Dedifferentiated amniotic fluid mesenchymal stem cell (primary cell): Measurements from ENCODE around the gene METTL17.
"Not testable (repeated sequence)": the region's sequence is repeated elsewhere in the genome, so short reads cannot be mapped to it uniquely, and the experiment has no call there.

ENCODE experiments used
- DNase-seq: peaks from one replicate; pipeline ENCODE4 v3.0.0-alpha.2; 2016; ENCODE audit errors: extremely low spot score

The METTL17 gene

DNA sequence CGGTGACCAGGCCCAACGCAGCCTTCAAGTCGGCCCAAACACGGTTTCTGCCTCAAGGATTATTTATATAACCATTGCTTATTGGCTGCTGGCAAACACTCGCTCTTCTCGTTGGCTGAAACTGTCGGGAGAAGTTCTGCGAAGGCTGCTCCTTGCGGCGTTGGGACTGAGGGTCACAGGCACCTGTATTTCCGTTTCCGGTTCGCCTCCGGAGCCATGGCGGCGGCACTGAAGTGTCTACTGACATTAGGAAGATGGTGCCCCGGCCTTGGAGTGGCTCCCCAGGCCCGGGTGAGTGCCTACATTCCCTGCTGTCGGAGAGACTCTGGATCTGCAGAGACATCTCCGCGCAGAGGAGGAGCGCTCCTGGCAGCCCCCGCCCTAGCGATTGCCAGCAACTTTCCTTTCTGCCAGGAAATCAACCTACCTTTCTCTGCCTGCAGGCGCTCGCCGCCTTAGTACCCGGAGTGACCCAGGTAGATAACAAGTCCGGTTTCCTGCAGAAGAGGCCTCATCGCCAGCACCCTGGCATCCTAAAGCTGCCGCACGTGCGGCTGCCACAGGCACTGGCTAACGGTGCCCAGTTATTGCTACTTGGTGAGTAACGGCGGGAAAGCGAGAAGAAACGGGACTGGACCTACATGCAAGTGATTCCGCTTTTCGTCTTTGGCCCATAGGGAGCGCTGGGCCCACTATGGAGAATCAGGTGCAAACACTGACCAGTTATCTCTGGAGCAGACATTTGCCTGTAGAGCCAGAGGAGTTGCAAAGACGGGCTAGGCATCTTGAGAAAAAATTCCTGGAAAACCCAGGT lies at the start of gene METTL17:
Gene METTL17, plus strand, starts transcription at position 194 of the 814 bp plus-strand sequence. Its CDS starts 23 bp downstream, at position 217.
- DNase-seq = peak; percentile 99

- DNase-seq = not testable (repeated sequence)
These were observed 44.6 kb upstream of the METTL17 start for GRCh38 chr14:20945146-20945545.

DNA sequence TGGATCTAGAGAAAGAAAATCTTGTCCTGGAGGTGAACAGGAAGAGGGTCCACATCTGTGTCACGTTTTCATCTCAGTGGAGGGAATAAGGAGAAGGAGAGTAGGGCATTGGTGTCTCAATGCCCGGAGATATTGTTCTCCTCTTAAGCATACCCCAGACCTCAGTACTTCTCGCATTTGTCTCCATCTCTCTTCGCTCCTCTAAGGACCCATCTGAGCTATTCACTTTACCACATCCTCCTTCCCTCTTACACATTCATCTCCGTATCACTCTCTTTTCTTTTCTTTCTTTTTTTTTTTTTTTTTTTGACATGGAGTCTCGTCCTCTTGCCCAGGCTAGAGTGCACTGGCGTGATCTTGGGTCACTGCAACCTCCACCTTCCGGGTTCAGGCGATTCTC lies 43.1 kb upstream of the METTL17 start:
- not testable (repeated sequence) for DNase-seq

DNA sequence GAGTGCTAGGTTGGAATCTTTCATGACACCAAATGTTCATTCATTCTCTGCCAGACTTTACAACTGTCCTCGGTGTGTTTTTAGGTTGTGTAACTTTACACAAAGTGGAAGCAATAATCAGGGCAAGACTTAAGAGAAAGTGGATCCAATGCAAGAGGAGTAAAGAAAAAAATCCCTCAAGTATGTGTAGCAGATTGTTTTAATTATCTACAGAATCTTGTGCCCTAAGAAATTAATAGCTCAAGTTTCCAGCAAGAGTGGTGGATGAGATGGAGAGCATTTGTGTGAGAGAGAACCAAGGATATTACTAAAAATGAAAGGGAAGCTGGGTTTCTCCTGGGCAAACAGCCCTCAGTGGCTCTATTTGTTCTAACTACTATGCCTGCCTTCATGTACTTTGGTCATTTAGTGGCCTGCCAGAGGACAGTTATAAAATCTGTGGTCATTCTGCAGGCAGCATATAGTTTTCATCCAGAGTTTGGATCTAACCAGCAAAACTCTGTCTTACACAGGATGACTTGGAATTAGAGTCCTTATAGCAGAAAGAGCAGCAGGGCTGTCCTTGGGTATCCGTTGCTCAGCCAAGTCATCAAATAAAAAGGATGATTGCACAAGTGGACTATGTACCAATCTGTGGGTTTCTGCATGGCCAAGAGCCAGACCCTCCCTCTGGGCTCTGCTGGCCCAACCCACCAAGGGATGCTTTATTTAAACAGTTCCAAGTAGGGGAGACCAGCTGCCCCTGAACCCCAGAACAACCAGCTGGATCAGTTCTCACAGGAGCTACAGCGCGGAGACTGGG lies 34.8 kb upstream of the METTL17 start, which contains the start of gene RNASE2:
Gene RNASE2, plus strand, starts transcription at position 752 of the 802 bp plus-strand sequence. CDS start 285 bp downstream, outside the sequence.
- not testable (repeated sequence) for DNase-seq

- DNase-seq = not testable (repeated sequence)
These were observed 34.3 kb upstream of the METTL17 start for GRCh38 chr14:20955538-20955873.

- no peak for DNase-seq
These were observed 33.3 kb upstream of the METTL17 start for GRCh38 chr14:20956376-20956976.

GRCh38 chr14:20958946-20959345 lies 30.8 kb upstream of the METTL17 start:
- DNase-seq = not testable (repeated sequence)

DNA sequence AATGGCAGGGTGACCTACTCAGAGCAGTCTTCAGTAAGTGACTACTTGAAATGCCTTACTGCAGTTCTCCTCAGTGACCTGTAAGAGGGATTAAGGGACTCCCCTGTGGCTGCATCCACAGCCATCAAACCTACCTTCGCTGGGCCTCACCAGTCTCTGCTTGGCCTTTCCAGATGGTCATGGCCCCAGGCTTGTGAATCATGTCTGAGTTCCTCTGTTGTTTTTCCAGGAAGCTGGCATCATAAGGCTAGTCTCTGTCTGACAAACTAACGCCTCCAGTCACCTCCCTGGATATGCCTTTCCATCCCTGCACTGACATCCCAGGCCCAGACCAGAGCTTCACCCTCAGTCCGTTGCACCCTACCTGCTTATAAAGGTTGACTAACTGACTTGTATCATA lies 20.4 kb upstream of the METTL17 start:
- DNase-seq = no peak

DNA sequence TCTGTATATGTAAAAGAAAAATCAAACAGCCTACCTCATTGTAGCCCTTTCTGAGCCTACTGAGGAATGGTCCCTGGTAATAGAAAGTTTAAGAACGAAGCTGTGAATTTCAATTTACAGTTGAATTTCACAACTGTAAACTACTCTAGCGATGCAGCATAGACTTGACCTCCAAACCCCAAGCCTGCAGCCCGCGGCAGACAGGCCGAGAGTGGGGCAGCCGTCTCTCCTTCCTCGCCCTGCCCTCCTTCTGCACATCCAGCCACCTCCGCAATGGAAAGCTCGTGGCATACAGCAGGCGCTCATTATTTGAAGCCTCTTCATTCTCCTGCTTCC lies 19.2 kb upstream of the METTL17 start:
- no peak for DNase-seq

- DNase-seq = peak; percentile 73
These were observed 18.6 kb upstream of the METTL17 start for GRCh38 chr14:20970983-20971704.

DNA sequence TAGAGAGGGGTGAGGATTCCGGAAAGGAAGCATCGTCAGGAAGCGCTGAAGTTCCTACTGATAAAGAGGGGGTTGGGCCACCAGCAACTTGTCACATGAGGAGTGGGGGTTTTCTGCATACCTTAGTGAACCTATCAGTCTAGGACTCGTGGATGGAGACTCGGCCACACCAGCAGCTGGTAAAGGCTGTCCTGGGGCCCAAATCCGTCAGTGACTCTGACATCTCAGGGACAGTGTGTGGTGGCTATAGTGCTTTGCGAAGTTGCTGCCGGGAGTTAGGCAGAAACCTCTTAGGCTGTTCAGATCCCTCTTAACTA lies 18.1 kb upstream of the METTL17 start:
- DNase-seq = no peak

- no peak for DNase-seq
These were observed 16.3 kb upstream of the METTL17 start for GRCh38 chr14:20973501-20973900.

GRCh38 chr14:20976291-20976690 lies 13.5 kb upstream of the METTL17 start:
- no peak for DNase-seq

- no peak for DNase-seq
These were observed 11.1 kb upstream of the METTL17 start for GRCh38 chr14:20978687-20979086.

DNA sequence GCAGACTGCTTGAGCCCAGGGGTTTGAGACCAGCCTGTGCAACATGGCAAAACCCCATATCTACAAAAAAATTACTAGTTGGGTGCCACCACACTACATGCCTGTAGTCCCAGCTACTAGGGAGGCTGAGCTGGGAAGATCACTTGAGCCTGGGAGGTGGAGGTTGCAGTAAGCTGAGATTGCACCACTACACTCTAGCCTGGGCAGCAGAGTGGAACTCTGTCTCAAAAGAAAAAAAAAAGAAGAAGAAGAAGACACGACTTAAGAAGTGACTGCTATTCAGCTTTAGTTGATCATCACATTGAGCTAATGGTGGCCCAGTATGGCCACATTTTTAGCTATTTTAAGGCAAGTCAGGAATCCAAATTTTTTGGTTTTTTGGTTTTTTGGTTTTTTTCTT lies 8.9 kb upstream of the METTL17 start:
- DNase-seq = no peak

GRCh38 chr14:20982646-20983369 lies 7.0 kb upstream of the METTL17 start:
- no peak for DNase-seq

DNA sequence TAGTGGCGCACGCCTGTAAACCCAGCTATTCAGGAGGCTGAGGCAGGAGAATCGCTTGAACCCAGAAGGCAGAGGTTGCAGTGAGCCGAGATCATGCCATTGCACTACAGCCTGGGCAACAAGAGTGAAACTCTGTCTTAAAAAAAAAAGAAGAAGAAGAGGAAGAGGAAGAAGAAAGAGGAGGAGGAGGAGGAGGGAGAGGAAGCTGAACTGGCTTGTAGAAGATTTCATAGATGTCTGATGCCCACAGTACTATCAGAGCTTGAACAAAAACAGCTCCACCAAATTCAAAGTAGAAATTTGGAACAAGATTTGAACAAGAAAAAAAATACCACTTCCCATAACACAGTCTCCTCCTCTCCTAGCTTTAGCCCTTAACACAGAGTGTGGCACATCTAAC lies 4.1 kb upstream of the METTL17 start:
- DNase-seq = not testable (repeated sequence)

GRCh38 chr14:20986811-20987210 lies 3.0 kb upstream of the METTL17 start:
- DNase-seq = peak; percentile 90

DNA sequence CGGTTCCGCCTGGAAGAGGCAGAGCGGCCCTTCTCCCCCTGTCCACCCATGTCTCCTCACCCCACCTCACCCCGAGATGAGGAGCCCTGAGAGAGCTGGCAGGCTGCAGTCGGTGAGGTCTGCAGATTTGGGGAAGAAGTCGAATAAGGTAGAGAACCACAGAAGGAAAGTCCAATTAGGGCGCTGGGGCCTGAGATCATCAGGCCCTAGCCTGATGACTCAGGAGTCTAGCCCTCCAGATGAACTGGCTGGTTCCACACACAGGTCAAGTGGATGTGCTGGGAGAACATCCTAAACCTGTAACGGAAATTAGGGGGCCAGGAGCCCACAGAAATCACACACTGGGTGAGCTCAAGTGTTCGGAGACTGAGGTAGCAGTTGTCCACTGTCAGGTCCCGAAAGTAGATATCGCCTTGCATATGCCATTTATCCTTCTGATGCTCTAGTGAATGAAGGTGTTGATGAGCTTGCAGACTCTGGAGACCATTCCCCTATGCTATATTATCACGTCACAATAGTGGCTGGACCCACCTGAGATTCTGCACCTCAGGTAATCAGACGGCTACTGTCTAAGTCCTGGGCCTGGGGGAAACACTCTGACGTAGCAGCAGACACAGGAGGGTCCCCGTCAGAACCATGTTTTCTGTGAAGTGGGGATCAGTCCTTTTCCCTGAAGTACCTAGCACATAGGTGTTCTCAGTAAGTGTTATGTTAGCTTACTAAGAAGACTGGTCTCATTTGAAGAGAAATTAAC lies 886 bp upstream of the METTL17 start:
- DNase-seq = no peak

DNA sequence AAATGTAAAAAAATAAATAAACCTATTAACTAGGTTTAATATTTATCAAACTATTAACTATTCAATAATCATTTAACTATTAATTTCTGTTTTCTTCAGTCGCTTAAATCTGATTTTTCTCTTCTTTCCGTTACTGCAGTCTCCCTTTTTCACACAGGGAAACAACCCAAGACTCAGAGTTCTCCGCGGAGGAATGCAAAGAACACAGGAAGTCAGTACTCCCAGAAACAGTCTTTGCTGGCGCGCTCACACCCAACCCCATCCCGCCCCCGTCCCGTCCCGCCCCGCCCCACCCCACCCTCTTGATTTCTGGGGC lies 351 bp upstream of the METTL17 start:
- no peak for DNase-seq

- no peak for DNase-seq
These were observed 6.7 kb downstream of the METTL17 start for GRCh38 chr14:20996521-20996920.
